ENCODE measurements around the gene ADCK2. TPM values are rescaled to one million over a fixed set of nuclear protein-coding genes. Genes with fewer than 3 reads are reported as not detected.
"Not testable (repeated sequence)": the region's sequence is repeated elsewhere in the genome, so short reads cannot be mapped to it uniquely, and the experiment has no call there.

Gene ADCK2
- total RNA-seq, 3 donors from 2014 or later (not counting 1 experiment from before 2014, with no cell fraction given), result 12.6 to 20.7 (median 15.8) TPM

DNA sequence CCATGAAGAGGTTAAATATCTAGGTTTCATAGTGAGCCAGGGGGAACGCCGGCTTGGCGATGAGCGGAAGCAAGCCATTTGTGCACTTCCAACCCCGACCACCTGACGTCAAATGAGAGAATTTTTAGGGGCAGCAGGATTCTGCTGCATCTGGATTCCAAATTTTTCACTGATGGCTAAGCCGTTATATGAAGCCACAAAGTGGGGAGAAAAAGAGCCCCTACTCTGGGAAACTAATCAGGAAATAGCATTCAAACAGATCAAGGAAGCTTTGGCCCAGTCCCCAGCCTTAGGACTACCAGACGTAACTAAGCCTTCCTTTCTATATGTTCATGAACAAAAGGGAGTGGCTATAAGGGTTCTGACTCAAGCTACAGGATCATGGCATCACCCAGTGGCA lies 12.9 kb upstream of the ADCK2 start:
- H3K27ac Mint-ChIP-seq, result no peak overlapping the region
- H3K36me3 Mint-ChIP-seq, result no peaks in the 10 kb centered on the region
- 83% methylated on average over 8 of the region's 8 CpGs for WGBS (ENCODE audit: insufficient coverage)

DNA sequence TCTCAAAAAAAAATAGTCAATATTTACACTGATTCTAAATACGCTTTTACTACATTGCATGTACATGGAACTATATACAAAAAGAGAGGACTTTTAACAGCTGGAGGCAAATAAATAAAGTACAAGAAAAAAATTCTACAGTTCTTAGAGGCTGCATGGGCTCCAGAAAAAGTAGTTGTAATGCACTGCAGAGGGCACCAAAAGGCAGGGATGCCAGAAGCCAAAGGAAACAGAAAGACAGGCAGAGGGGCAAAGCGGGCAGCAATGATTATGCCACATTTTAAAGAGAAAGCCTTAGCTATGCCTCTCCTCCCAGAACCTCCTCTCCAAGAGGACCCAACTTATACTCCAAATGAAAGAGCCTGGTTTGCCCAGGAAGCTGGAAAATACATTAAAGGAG lies 11.6 kb upstream of the ADCK2 start:
- Mint-ChIP-seq H3K4me3 (no peak overlapping the region), H3K9me3 (no peaks in the 10 kb centered on the region), H3K27ac (no peak overlapping the region), H3K36me3 (no peaks in the 10 kb centered on the region), H3K4me1 (peaks cover 12% of the 10 kb centered on the region in 2 donors), H3K27me3 (ENCODE audit: low read depth in 2 of 2) (peaks cover 17 to 18% of the 10 kb centered on the region in 2 donors)
- DNase-seq (no peak), ATAC-seq (no peak)
- H3K36me3 ChIP-seq (ENCODE audit: control insufficient read depth, insufficient read depth, low read length), result no peaks in the 10 kb centered on the region
- H3K27ac ChIP-seq (ENCODE audit: low read length), result no peak overlapping the region
- H3K4me1 ChIP-seq (ENCODE audit: control insufficient read depth, insufficient read depth, low read length), result peaks cover 10% of the 10 kb centered on the region
- intact Hi-C loops (cut with micrococcal nuclease), result no loop called here
- no peaks in the 10 kb centered on the region for H3K27me3 ChIP-seq (ENCODE audit: control insufficient read depth, insufficient read depth, low read length)
- H3K9me3 ChIP-seq (ENCODE audit: control insufficient read depth, insufficient read depth, low read length), result no peaks in the 10 kb centered on the region
- no peak overlapping the region for H3K4me3 ChIP-seq (ENCODE audit: low read length)
- 38% methylated on average over 1 of the region's 2 CpGs for WGBS (ENCODE audit: insufficient coverage)
- TF ChIP-seq, protein P1, sequence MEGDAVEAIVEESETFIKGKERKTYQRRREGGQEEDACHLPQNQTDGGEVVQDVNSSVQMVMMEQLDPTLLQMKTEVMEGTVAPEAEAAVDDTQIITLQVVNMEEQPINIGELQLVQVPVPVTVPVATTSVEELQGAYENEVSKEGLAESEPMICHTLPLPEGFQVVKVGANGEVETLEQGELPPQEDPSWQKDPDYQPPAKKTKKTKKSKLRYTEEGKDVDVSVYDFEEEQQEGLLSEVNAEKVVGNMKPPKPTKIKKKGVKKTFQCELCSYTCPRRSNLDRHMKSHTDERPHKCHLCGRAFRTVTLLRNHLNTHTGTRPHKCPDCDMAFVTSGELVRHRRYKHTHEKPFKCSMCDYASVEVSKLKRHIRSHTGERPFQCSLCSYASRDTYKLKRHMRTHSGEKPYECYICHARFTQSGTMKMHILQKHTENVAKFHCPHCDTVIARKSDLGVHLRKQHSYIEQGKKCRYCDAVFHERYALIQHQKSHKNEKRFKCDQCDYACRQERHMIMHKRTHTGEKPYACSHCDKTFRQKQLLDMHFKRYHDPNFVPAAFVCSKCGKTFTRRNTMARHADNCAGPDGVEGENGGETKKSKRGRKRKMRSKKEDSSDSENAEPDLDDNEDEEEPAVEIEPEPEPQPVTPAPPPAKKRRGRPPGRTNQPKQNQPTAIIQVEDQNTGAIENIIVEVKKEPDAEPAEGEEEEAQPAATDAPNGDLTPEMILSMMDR (IDR thresholded peaks at IDR 0.05), result no peak

More for the DNA sequence above, 12.9 kb upstream of the ADCK2 start:
- Histone ChIP-seq H3K4me3 (ENCODE audit: low read length) (no peak overlapping the region), H3K27ac (ENCODE audit: low read length) (no peak overlapping the region), H3K27me3 (ENCODE audit: control insufficient read depth, insufficient read depth, low read length) (no peaks in the 10 kb centered on the region), H3K4me1 (ENCODE audit: control insufficient read depth, insufficient read depth, low read length) (peaks cover 10% of the 10 kb centered on the region), H3K9me3 (ENCODE audit: control insufficient read depth, insufficient read depth, low read length) (no peaks in the 10 kb centered on the region), H3K36me3 (ENCODE audit: control insufficient read depth, insufficient read depth, low read length) (no peaks in the 10 kb centered on the region)
- no peak for ATAC-seq
- H3K4me1 Mint-ChIP-seq, result peaks cover 17 to 18% of the 10 kb centered on the region in 2 donors
- intact Hi-C loops (cut with micrococcal nuclease), result loop anchor here (10.0 kb wide), 1 partner anchor 145 kb away; no protein-coding TSS in a partner anchor
- TF ChIP-seq, protein P1 (IDR thresholded peaks at IDR 0.05), result no peak
- H3K4me3 Mint-ChIP-seq, result no peak overlapping the region
- DNase-seq, result no peak
- peaks cover 8 to 15% of the 10 kb centered on the region in 2 donors for H3K27me3 Mint-ChIP-seq (ENCODE audit: low read depth in 2 of 2)
- H3K9me3 Mint-ChIP-seq, result no peaks in the 10 kb centered on the region

DNA sequence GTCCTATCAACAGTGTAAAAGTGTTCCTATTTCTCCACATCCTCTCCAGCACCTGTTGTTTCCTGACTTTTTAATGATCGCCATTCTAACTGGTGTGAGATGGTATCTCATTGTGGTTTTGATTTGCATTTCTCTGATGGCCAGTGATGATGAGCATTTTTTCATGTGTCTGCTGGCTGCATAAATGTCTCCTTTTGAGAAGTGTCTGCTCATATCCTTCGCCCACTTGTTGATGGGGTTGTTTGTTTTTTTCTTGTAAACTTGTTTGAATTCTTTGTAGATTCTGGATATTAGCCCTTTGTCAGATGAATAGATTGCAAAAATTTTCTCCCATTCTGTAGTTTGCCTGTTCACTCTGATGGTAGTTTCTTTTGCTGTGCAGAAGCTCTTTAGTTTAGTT lies 9.8 kb upstream of the ADCK2 start:
- H3K9me3 ChIP-seq (ENCODE audit: control insufficient read depth, insufficient read depth, low read length); H3K4me1 ChIP-seq (ENCODE audit: control insufficient read depth, insufficient read depth, low read length); H3K9me3 Mint-ChIP-seq; H3K4me3 Mint-ChIP-seq; intact Hi-C loops (cut with micrococcal nuclease); H3K4me3 ChIP-seq (ENCODE audit: low read length); H3K36me3 ChIP-seq (ENCODE audit: control insufficient read depth, insufficient read depth, low read length); H3K27ac Mint-ChIP-seq; DNase-seq; H3K27ac ChIP-seq (ENCODE audit: low read length); H3K27me3 ChIP-seq (ENCODE audit: control insufficient read depth, insufficient read depth, low read length); H3K36me3 Mint-ChIP-seq; ATAC-seq; H3K4me1 Mint-ChIP-seq: not testable (repeated sequence)
- peaks cover 13 to 17% of the 10 kb centered on the region in 2 donors for H3K27me3 Mint-ChIP-seq (ENCODE audit: low read depth in 2 of 2)
- no CpG with 5 or more reads among the region's 2 CpGs for WGBS (ENCODE audit: insufficient coverage)

DNA sequence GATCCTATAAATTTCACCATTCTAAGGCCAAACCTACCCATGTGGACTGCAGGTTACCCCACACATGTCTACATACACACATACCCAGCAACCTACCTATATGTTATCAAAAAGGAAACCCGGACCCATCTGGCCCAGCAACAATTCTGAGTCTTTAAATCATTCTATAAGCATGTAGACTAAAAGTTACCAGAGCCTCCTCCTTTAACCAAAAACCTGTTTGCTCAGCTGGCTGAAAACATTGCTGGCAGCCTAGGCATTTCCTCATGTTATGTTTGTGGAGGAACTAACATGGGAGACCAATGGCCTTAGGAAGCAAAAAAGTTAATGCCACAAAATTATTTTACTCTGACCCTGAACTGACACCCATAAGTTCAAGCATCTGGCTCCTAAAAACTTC lies 5.3 kb upstream of the ADCK2 start:
- Histone ChIP-seq H3K4me3 (ENCODE audit: low read length) (no peak overlapping the region), H3K27me3 (ENCODE audit: control insufficient read depth, insufficient read depth, low read length) (no peaks in the 10 kb centered on the region), H3K36me3 (ENCODE audit: control insufficient read depth, insufficient read depth, low read length) (no peaks in the 10 kb centered on the region), H3K9me3 (ENCODE audit: control insufficient read depth, insufficient read depth, low read length) (no peaks in the 10 kb centered on the region), H3K4me1 (ENCODE audit: control insufficient read depth, insufficient read depth, low read length) (no peaks in the 10 kb centered on the region), H3K27ac (ENCODE audit: low read length) (no peak overlapping the region)
- intact Hi-C loops (cut with micrococcal nuclease), result no loop called here
- Mint-ChIP-seq H3K27me3 (ENCODE audit: low read depth in 2 of 2) (peaks cover 8 to 17% of the 10 kb centered on the region in 2 donors), H3K36me3 (no peaks in the 10 kb centered on the region), H3K27ac (no peak overlapping the region), H3K4me3 (no peak overlapping the region), H3K9me3 (no peaks in the 10 kb centered on the region), H3K4me1 (no peaks in the 10 kb centered on the region)
- no peak for DNase-seq
- ATAC-seq, result no peak
- 85% methylated on average over 1 of the region's 1 CpG for WGBS (ENCODE audit: insufficient coverage)
- TF ChIP-seq, protein P1 (IDR thresholded peaks at IDR 0.05), result no peak
